ELR (cell line): Measurements from ENCODE around the gene LCN9.
"Not testable (repeated sequence)": the region's sequence is repeated elsewhere in the genome, so short reads cannot be mapped to it uniquely, and the experiment has no call there.

Experiments
- DNase-seq: peaks from one replicate; pipeline ENCODE4 v3.0.0-alpha.2; 2015; ENCODE audit warnings: low read depth

Gene LCN9

DNA sequence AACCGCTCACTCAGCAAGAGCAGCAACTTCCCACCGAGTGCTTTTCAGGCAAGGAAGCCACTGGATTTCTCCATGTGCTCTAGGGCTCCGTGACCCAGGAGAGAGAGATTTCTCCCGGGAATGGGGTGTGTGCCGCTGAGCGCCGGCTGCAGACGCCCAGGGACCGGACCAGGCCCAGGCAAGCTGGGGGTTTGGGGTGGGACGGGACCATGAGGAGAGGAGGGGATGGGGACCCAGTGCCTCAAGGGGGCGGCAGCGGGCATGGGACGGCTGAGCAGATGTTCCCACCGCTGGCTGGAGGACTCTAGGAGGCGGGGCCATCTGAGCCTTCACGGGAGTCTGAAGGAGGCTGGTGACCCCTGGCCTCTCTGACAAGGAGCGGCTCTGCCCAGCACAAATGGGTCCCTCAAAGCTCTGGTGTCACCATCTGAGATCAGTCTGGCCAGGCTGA is 8.5 kb downstream of the LCN9 start:
- DNase-seq, result no peak

DNA sequence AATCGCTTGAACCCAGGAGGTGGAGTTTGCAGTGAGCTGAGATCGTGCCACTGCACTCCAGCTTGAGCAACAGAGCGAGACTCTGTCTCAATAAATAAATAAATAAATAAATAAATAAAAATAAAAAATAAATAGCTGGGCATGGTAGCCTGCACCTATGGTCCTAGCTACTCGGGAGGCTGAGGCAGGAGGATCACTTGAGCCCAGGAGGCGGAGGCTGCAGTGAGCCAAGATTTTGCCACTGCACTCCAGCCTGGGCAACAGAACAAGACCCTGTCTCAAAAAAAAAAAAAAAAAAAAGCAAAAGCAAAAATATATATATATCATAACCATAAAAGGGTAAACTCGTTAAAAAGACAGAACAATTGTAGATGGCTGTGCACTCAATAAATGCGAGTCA is 9.7 kb downstream of the LCN9 start:
- not testable (repeated sequence) for DNase-seq

DNA sequence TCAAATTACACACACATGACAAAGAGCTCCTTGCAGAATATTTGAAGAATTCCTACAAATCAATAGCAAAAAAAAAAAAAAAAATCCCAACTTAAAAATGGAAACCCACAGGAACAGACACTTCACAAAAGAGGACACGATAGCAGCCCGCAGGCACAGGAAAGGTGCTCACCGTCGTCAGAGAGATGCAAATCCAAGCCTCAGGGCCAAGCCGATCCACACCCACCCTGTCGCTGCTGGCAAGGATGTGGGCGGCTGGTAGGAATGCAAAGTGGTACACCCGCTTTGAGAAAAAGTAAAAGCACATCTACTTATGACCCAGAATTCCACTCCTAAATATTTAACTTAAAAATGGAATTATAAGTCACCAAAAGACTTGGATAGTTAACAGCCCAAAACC is 10.8 kb downstream of the LCN9 start:
- no peak for DNase-seq

DNA sequence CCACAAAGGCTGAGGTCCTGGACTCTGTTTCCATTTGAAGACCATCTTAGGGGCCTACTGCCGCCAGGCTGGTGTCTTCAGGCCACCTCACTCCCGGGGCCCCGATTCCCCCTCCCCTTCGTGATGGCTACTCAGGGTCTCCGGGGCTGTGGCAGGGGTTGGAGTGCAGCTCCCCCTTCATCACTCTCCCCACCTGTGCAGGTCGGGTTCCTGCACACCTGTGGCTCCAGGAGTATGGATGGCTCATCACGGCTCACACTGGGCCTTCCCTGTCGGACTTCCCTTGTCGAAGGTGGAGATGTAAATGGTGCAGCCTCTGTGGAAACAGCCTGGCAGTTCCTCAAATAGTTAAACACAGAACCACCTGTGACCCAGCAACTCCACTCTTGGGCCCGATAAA is 11.9 kb downstream of the LCN9 start:
- no peak for DNase-seq

DNA sequence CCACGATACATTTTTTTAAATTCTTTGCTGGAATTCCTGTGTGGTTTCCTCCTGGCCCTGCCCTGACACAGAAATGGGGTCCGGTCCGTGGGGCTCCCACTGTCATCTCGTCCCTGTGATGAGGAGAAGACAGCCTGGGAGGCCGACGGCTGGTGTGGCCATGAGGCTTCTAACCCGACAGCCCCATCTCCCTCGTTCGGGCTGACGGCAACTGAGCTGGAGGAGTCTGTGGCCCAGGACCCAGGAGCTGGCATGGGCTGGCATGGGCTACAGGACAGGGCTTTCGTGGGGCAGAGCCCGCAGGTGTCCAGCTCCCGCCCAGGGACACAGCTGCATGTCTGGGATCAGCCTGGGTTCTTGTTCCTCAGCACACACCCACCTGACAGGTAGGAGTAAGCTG is 13.8 kb downstream of the LCN9 start:
- DNase-seq, result no peak

DNA sequence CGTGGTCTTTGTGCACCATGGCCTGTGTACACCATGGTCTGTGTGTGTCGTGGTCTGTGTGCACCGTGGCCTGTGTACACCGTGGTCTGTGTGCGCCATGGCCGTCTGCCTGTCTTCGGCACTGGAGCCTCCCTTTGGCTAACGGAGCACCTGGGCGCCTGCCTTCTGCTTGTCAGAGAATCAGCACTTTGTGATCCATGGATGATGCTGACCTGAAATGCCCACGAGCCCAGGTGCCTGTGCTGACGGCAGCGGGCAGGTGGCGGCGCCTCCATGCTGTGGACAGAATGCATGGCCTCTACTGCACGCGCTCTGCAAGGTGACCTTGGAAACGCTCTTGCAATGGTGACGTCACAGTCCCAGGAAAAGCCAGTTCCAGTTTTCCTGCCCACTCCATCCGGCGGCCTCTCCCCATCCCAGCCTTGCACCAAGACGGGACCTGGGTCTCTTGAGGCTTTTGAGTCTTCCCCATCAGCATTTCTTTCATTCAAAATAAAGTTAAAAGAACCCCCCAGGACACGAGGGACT is 14.6 kb downstream of the LCN9 start:
- no peak for DNase-seq

DNA sequence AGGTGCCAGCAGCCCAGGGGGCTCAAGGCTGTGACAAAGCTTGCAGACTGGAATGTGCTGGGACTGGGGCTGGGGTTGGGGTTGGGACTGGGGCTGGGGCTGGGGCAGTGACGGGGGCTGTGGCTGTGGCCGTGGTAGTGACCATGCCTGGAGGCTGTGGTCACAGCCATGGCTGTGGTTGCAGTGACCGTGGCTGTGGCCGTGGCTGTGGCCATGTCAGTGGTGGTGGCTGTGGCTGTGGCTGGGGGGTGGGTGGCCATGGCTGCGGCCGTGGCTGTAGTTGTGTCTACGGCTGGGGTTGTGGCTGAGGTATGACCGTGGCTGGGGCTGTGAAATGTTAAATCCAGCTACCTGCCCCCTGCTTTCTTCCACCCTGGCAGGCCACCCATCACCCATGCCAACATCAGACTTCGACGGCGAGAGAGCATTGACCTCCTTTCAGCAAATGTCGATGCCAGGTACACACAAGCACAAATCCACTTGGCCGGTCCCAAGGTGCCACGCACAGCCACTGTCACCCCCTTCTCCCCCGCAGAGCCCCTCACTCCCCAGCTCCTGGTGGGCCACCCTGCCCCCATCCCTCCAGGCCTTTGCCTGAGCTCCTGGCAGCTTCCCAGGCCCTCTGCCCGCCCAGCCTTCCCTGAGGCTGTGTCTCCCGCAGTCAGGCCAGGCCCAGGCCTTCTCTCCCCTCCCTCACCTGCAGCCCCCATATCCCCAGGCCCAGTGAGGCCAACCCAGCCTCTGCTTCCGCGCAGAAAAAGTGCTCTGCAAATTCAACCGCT is 15.3 kb downstream of the LCN9 start:
- no peak for DNase-seq

DNA sequence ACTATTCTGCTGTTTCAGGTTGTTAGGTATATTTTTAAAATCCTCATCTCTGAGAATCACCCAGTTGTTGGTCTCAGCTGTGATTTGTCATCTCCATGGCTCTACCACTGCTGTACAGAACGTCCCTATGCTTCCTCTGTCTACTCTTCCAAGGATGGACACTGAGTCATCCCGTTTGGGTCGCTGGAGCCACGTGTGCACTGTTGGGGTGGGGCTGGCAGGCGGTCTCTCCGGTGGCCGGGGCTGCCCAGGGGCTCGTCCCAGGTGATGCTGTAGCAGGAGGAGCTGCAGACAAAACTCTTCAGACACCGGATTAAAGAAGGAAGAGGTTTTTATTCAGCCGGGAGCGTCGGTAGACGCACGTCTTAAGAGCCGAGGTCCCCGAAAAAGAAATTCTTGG is 16.9 kb downstream of the LCN9 start:
- DNase-seq, result peak; percentile 9

DNA sequence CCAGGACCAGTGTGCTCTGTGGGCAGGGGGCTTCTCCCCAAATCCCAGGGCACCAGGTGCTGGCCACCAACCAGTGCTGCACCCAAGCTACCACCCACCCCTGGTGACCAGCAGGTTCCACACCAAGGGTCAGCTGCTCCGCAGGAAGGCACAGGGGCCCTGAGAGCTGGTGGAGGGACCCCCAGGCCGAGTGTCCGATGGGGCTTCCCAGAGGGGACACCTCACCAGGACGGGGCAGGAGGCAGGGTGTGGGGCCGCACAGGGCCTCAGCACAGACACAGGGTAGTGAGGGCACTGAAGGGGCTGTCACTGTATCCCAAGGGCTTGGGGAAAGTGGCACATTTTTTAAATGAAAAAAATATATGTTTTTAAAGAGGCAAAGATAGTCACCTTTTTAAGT is 18.1 kb downstream of the LCN9 start:
- no peak for DNase-seq

DNA sequence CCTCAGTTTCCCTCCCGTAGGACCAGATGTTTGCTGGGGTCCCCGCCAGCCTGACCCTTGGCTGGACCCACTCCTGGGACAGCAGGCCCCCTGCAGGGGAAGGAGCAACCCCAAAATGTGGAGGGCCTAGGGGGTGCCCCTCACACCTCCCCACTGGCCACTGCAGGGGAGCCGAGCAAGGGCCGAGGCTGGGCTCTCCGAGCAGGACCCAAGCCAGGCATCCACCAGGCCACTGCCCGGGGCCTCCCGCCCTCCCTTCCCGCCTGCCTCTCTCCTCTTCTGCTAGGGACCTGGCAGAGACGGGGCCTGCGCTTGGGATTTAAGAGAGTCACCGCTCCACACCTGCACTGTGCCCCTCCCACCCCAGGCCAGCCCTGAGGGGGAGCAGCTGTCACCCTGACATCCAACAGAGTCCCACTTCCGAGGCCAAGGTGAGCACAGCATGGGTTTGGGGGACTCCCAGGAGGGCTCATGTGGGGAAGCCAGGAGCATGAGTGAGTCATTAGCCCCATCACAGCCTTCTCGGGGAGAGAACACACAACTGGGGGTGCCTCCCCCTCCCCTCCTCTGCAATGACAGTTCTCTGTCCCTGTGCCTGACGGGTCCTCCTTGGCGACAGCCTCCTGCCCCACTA is 20.4 kb downstream of the LCN9 start:
- DNase-seq, result no peak

DNA sequence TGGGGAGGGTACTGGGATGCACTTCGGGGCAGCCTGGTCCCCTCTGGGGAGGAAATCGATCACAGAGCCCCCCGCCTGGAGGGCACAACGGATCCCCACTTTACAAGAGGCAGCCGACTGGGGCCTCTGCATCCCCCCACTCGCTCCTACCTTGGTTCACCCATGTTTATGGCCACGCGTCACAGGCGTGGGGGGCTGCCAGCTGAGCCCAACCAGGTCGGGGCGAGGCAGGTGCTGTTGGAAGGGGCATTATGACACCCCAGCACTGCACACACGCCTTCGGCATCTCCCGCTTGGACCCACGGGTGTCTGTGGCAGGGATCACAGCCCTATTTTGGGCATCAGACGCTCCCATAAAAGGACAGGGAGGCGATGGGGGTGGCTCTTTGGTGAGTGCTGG is 21.6 kb downstream of the LCN9 start:
- DNase-seq, result no peak

DNA sequence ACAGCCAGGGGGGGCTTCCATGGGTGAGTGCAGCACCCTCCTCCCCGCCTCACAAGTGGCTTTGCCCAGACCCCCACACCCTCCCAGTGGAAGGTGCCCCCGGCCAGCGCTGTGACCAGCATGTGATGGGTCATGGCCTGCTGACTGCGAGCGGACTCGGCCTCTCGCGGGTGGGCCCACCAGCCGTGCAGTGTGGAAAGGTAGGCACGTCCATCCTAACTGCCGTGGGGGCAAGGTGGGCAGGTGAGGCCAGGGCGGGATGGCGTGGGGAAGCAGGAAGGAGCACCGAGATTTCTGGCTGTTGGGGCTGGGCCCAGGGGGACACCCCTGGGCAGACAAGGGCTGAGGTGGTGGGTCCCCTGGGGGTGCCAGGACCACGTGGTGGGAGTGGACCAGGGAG is 24.1 kb downstream of the LCN9 start:
- DNase-seq, result no peak

DNA sequence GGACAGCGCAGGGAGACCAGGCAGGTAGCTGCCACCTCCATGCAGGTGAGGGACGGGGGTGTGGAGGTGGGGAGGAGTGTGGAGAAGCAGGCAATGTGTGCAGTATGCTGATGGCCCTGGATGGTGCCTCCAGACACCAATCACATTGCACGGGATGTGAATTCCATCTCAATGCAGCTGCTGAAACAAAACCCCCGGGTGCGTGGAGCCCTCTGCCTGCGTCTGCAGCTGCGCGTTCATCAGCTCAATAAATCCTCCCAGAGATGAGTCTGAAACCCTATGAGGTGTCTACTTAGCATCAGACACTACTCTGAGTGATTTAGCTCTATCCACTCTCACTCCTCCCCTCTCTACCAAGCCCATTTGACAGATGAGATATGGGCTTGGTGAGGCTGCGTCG is 25.9 kb downstream of the LCN9 start:
- DNase-seq, result no peak

DNA sequence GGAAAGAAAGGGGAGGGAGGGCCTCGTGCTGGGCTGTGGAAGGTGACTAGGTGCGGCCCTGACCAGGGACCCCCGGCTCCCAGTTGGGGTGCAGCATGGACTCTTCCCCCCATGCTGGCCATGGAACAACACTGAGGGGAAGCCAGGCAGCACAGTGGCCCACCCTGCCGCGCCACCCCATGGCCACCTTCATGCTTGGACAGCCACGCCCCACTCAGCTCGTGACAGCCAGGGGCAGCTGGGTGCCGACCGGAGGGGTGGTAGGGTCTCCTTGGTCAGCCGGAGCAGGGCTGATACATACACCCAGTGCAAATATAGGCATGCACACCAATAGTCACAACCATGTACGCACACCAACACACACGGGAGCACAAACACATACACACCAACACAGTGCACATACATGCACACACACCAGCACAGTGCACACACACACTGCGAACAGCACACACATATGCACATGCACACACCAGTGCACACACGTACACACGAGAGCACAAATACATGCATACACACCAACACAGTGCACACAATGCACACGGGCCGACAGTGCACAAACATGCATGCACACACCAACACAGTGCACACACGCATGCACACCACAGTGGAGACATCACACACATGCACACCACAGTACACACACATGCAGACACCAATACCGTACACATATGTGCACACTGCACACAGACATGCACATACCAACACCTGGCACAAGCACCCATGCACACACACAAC is 27.9 kb downstream of the LCN9 start:
- DNase-seq, result no peak

DNA sequence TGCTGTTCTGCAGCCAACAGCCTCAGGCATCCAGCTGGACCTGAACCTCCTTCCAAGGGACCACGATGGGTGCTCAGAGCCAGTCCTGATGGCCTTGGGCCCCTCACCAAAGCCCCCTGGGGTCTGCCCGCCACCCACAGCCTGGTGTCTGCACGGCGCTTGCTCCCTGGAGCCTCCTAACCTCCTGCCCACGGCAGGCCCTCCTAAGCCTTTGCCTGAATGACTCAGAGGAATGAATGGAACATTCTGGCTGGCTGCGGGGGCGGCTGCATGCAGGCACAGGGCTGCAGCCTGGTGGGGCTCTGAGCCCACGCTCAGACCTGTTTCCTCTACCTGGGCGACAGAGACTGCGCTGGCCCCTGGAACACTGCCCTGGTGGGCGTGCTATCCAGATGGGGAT is 29.3 kb downstream of the LCN9 start:
- DNase-seq, result no peak

DNA sequence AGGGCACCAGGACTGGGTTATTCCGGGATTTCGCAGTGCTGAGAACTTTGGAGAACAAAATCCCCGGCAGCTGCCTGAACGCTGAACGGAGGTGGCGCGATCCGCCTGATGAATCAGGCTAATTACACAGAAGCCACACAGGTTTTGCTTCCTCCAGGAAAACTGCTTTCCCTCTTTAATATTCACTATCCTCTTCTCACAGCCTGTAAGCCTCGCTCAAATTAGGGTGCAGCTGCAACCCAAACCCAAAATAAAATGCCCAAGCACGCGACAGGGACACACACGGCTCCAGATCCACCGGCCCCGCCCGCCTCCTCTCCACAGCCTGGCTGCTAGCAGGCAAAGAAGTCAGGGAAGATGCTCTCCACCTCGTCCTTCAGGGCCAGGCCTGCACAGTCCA is 30.2 kb downstream of the LCN9 start:
- DNase-seq, result no peak

DNA sequence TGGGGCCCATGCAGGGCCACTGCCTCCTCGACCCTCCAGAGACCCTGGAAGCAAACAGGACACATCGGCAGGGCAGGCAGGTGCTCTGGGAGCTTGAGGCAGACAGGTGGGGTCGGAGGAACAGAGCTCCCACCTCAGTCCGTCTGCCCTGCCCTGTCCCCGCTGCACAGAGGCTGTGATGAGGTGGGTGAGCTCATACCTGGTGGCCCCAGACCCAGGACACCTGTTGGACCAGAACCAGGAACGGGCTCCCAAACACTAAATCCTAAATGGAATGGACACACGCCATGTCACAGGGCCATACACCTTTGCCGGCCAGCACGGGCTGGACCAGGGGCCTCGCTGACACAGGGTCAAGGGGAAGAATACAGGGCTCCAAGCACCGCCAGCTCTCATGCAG is 30.7 kb downstream of the LCN9 start:
- DNase-seq, result no peak

DNA sequence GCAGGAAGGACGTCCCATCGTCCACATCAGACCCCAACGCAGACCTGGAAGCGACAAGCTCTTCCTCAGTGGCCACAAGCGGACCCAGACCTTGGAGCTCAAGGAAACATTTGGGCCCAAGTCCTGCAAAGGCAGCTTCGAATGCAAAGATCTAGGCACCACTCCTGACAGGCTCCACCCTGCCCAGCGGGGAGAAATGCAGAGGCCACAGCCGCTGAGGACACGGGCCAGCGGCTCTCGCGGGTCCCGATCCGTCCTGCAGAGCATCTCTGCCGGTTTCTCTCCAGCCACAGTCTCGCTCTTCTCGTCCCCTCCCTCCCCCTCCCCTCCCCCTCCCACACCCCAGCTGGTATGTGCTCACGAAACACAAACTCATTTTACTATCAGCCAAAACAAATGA is 31.3 kb downstream of the LCN9 start:
- no peak for DNase-seq

DNA sequence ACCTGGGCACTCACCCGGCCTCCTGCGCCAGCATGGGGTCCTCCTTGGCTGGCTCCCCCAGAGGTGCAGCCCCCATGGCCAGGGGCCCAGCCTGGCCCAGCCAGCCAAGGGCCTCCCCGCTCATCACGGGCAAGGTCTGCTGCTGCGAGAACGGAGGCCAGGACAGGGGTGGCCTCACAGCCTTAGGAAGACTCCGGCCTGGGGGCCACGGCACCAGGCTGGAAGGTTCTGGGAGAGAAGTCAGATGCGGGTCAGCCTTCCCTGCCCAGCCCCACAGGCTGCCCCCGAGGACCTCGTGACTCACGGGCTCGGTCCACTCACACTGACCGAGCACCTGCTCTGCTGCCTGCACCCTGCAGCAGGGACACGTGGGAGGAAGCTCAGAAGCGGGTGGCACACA is 31.9 kb downstream of the LCN9 start:
- DNase-seq, result no peak

DNA sequence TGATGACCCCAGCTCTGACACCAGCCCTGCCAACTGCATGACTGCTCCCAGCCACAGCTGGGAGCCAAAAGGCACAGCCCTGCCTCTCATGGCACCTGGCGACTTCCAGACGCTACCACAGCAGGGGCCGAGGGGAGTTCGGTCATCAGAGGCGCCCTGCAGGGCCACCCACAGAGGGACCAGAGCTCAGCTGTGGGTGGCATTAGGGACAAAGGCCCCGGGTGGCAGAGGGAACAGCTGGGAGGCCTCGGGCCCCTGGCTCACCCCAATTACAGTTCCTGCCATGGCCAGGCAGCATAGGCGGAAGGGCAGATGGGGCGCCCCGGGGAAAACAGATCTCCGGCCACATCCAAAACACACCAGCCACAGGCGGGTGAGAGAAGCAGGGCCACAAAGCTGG is 32.5 kb downstream of the LCN9 start:
- DNase-seq, result no peak

DNA sequence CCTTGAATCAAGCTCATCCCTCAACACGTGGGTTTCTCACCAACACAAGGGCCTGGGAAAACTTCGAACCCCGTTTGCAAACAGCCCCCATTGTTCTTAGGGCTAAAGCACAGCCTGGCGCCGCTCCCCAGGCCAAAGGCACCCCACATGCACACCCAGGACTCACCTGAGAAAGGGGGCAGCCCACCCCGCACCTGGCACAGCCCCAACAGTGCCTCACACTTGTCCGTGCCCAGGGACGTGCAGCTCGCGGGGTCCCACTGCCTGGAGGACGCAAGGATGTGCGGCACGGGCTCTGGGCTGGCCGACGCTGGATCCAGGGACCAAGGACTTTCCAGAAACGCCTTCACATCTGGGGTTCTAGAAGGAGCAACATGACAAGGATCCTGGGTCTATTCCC is 33.3 kb downstream of the LCN9 start:
- no peak for DNase-seq

DNA sequence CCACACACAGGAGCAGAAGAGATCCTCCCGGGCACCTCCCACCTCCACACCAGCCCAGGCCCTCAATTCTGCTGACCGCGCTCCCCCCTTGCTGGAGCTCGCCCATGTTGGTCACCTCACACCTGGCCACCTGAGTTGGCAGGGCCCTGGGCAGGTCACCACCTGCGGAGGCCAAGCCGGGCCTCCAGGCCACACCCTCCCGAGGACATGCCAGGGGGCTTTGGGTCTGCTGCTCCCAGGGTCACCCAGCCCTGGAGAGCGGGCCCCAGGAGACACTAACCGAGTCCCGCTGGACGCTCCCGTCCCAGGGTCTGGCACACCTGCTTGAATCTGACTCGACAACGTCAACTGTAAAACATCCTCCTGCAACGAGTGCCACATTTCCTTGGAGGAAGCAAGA is 34.1 kb downstream of the LCN9 start:
- no peak for DNase-seq

DNA sequence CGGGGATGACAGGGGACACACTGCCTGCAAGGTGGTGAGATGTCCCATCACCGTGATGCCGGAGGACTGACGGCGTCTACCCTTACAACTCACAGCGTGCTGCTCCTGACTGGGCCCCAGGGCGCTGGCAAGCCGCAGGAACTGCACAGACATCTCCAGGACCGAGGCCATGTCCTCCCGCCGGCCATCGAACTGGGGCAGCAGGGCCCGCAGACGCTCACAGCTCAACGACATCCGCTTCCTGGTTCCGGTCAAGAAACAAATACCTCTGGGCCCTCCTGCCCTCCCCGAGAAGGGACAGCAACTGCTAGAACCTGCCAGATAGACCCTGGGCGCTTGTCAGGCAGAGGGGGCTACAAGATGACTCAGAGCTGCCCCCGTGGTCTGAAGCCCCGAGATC is 35.1 kb downstream of the LCN9 start:
- DNase-seq, result no peak
